BJ (cell line): ENCODE measurements around the gene PRX. TPM values are rescaled to one million over a fixed set of nuclear protein-coding genes. Genes with fewer than 3 reads are reported as not detected.

ENCODE experiments used
- CTCF ChIA-PET: fragments of 350-600 bp; formaldehyde crosslinking; extraction: SDS; loops from one replicate; lab custom pipeline; 2021; ENCODE audit warnings: antibody characterized with exemption, inconsistent platforms; lab: Yijun Ruan, JAX
- POLR2A ChIA-PET: fragments of 300-600 bp; sonication (Branson Sonifier 250); formaldehyde crosslinking; extraction: SDS; loops from one replicate; lab custom pipeline; 2021; ENCODE audit warnings: antibody characterized with exemption; lab: Charles Lee
- DNase-seq: peaks from one replicate; pipeline ENCODE4 v3.0.0-alpha.2; 2011; ENCODE audit warnings: low read depth
- H3K27me3 ChIP-seq: 2 replicates; pipeline ENCODE4 v1.6.0; 2011; ENCODE audit warnings: low read length; ENCODE audit not compliant: control insufficient read depth, insufficient read depth
- H3K36me3 ChIP-seq: 2 replicates; pipeline ENCODE4 v1.5.1; 2011; ENCODE audit warnings: low read length; ENCODE audit not compliant: control insufficient read depth, insufficient read depth
- H3K4me3 ChIP-seq: 2 replicates; pipeline ENCODE4 v1.5.1; 2011; ENCODE audit warnings: low read depth, mild to moderate bottlenecking, control low read depth, low read length
- polyA plus RNA-seq: library from polyadenylated mRNA; depleted of rRNA; stranded (reverse); fragments of >200 nt; gene quantifications from 2 replicates; pipeline ENCODE4 v1.2.3, GENCODE V29; 2011
- TF ChIP-seq, protein P1 (sequence below): IDR thresholded peaks from 2 replicates; pipeline ENCODE4 v1.5.1; 2011; ENCODE audit warnings: low read depth, mild to moderate bottlenecking, control low read depth, inconsistent platforms, low read length, moderate library complexity; ENCODE audit not compliant: insufficient read depth

PRX gene
- polyA plus RNA-seq, 1 experiment, result 2.4 TPM

DNA sequence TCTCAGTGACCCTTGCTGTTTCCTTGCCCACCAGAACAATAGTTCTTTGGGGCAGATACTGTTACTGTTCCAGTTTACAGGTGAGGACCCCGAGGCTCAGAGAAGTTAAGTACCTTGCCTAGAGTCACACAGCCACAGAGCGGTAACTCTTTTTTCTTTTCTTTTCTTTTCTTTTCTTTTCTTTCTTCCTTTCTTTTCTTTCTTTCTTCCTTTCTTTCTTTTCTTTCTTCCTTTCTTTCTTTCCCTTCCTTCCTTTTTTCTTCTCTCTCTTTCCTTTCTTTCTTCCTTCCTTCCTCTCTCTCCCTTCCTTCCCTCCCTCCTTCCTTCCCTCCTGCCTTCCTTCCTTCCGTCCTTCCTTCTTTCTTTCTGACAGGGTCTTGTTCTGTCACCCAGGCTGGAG, 4.9 kb upstream of the PRX start:
- no peak for DNase-seq
- Histone ChIP-seq H3K36me3 (peaks cover 4% of the 10 kb centered on the region), H3K4me3 (no peak overlapping the region), H3K27me3 (no peaks in the 10 kb centered on the region)
- ChIA-PET POLR2A (no interaction called here), CTCF (interaction anchor here (0.9 to 1.3 kb wide), 3 partner anchors 12 to 215 kb away, joined by 3 to 4 read pairs (median 4); no protein-coding TSS in a partner anchor)
- TF ChIP-seq, protein P1, sequence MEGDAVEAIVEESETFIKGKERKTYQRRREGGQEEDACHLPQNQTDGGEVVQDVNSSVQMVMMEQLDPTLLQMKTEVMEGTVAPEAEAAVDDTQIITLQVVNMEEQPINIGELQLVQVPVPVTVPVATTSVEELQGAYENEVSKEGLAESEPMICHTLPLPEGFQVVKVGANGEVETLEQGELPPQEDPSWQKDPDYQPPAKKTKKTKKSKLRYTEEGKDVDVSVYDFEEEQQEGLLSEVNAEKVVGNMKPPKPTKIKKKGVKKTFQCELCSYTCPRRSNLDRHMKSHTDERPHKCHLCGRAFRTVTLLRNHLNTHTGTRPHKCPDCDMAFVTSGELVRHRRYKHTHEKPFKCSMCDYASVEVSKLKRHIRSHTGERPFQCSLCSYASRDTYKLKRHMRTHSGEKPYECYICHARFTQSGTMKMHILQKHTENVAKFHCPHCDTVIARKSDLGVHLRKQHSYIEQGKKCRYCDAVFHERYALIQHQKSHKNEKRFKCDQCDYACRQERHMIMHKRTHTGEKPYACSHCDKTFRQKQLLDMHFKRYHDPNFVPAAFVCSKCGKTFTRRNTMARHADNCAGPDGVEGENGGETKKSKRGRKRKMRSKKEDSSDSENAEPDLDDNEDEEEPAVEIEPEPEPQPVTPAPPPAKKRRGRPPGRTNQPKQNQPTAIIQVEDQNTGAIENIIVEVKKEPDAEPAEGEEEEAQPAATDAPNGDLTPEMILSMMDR, result no peak

DNA sequence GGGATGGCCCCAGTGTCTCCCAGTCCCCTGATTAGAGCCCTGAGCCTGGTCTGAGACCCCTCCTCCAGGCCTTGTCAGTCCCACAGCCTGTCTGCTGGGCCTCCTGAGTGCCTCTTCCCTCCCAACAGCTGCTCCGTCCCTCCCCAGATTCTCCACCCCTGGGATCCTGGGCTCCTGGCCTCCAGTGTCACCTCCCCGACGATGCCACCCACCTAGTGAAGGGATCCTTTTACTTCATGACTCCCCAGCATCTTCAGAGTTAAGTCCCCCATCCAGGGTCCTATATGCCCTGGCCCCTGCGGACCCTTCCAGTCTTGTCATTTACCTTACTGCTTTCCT, 4.4 kb upstream of the PRX start:
- CTCF ChIA-PET, result interaction anchor here (1.2 to 2.6 kb wide), 3 partner anchors 12 to 112 kb away, joined by 3 to 9 read pairs (median 4); no protein-coding TSS in a partner anchor
- Histone ChIP-seq H3K27me3 (no peaks in the 10 kb centered on the region), H3K4me3 (no peak overlapping the region), H3K36me3 (peaks cover under 1% of the 10 kb centered on the region; the same call in 1 of the 2 replicates)
- POLR2A ChIA-PET, result no interaction called here
- TF ChIP-seq, protein P1, result no peak
- DNase-seq, result no peak

DNA sequence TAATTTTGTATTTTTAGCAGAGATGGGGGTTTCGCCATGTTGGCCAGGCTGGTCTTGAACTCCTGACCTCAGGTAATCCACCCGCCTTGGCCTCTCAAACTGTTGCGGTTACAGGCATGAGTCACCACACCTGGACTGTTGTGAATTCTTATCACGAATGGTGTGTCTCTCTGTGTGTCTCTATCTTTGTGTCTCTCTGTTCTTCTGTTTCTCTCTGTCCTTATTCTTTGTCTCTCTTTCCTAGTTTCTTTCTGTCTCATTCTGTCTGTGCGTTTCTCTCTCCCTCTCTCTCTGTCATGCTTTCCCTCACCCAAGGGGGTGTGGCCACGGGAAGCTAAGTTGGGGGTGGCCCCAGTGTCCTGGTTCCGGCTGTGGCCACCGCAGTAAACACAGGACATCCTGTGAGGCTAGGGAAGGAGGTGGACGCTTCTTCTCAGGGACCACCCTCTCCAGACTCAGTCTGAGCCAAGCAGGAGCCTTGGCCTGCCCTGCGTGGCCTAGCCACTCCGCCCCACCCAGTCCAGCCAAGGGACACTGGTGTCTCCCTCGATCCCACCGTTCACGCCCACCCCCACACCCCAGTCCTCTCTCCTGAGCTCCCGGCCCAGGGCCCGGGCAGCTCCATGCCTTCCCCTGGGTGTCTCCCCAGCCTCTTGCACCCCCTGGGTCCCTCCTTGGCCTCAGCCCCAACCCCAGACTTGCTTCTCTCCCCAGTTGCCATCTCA, 3.9 kb upstream of the PRX start:
- ChIA-PET POLR2A (no interaction called here), CTCF (interaction anchor here (1.3 to 2.6 kb wide), 3 partner anchors 47 to 218 kb away, joined by 4 to 9 read pairs (median 7); no protein-coding TSS in a partner anchor)
- DNase-seq, result no peak
- Histone ChIP-seq H3K27me3 (no peaks in the 10 kb centered on the region), H3K36me3 (no peaks in the 10 kb centered on the region), H3K4me3 (no peak overlapping the region)
- TF ChIP-seq, protein P1, result no peak

DNA sequence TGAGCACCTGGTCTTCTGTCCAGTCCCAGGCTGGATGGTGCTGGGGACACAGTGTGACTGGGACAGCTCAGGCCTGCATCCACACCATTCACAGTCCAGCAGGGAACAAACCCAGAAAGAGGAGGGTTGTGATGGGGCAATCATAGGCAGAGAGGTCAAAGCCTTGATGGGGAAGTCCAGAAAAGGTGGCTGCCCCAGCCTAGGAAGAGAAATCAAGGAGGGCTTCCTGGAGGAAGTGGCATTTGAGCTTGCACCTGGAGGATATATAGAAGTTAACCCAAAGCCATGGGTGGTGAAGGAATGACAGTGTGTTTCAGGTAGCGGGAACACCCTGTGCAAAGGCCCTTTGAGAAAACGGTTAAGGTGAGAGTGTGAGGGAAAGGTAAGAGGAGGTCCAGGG, 2.6 kb upstream of the PRX start:
- H3K4me3 ChIP-seq, result no peak overlapping the region
- H3K27me3 ChIP-seq, result no peaks in the 10 kb centered on the region
- TF ChIP-seq, protein P1, result no peak
- DNase-seq, result no peak
- CTCF ChIA-PET, result interaction anchor here (1.8 to 2.6 kb wide), 2 partner anchors 48 to 219 kb away, joined by 7 to 9 read pairs; no protein-coding TSS in a partner anchor
- H3K36me3 ChIP-seq, result no peaks in the 10 kb centered on the region
- POLR2A ChIA-PET, result no interaction called here
